Panc1 (cell line): Measurements from ENCODE around the gene RPL7L1. TPM values are rescaled to one million over a fixed set of nuclear protein-coding genes. Genes with fewer than 3 reads are reported as not detected.
"Not testable (repeated sequence)": the region's sequence is repeated elsewhere in the genome, so short reads cannot be mapped to it uniquely, and the experiment has no call there.

ENCODE experiments used
- ATAC-seq: fragments of 200-7000 bp; cut with Tn5 transposase; 2 replicates; pipeline ENCODE4 v1.9.1; 2020; ENCODE audit warnings: mild to moderate bottlenecking, moderate library complexity
- BruUV-seq: library from RNA; stranded (reverse); fragments of 400-500 nt; replicated peaks from 2 replicates; lab custom pipeline; 2021; lab: Mats Ljungman, UMichigan
- CTCF ChIA-PET: fragments of 300-600 bp; sonication (Branson Sonifier 250); formaldehyde crosslinking; loops from one replicate; lab custom pipeline; 2022; ENCODE audit warnings: antibody characterized with exemption; lab: Charles Lee
- POLR2A ChIA-PET: fragments of 300-600 bp; sonication (Branson Sonifier 250); formaldehyde crosslinking; loops from one replicate; lab custom pipeline; 2022; ENCODE audit warnings: antibody characterized with exemption; lab: Charles Lee
- DNase-seq: peaks from one replicate; pipeline ENCODE4 v3.0.0-alpha.2; 2010; ENCODE audit warnings: low read depth, low spot score
- H3K27ac ChIP-seq: 2 replicates; pipeline ENCODE4 v1.5.1; 2011; ENCODE audit warnings: mild to moderate bottlenecking, low read length, inconsistent platforms
- H3K27me3 ChIP-seq: fragments of 200-500 bp; sonication (Bioruptor generic); 2 replicates; pipeline ENCODE4 v1.6.0; 2014; ENCODE audit warnings: low read length, inconsistent platforms; ENCODE audit not compliant: control insufficient read depth, insufficient read depth
- H3K36me3 ChIP-seq: fragments of 200-500 bp; sonication (Bioruptor generic); 2 replicates; pipeline ENCODE4 v1.5.1; 2014; ENCODE audit warnings: inconsistent platforms, mild to moderate bottlenecking, low read length, moderate library complexity; ENCODE audit not compliant: control insufficient read depth, insufficient read depth
- H3K4me1 ChIP-seq: 2 replicates; pipeline ENCODE4 v1.5.1; 2011; ENCODE audit warnings: inconsistent platforms, mild to moderate bottlenecking, low read length, moderate library complexity; ENCODE audit not compliant: control insufficient read depth, insufficient read depth
- H3K4me3 ChIP-seq, 2 experiments: 2 replicates each; pipeline ENCODE4 v1.5.1; 2011 to 2012; ENCODE audit warnings: low read depth in 2 of 2, low read length in 2 of 2, mild to moderate bottlenecking in 2 of 2, inconsistent platforms in 1 of 2, moderate library complexity in 1 of 2
- H3K9me3 ChIP-seq: fragments of 200-500 bp; sonication (Bioruptor generic); 2 replicates; pipeline ENCODE4 v1.5.1; 2014; ENCODE audit warnings: low read depth, mild to moderate bottlenecking, inconsistent platforms, low read length, moderate library complexity; ENCODE audit not compliant: control insufficient read depth, insufficient read depth
- CTCF ChIP-seq: fragments of 450-650 bp; IDR thresholded peaks from 2 replicates; pipeline ENCODE4 v1.5.1; 2017; ENCODE audit warnings: mild to moderate bottlenecking
- POLR2AphosphoS5 ChIP-seq: IDR thresholded peaks from 2 replicates; pipeline ENCODE4 v1.6.1; 2012; ENCODE audit warnings: mild to moderate bottlenecking, low read depth, low read length, moderate library complexity
- SIN3A ChIP-seq: IDR thresholded peaks from 2 replicates; pipeline ENCODE4 v1.6.1; 2012; ENCODE audit warnings: low read depth, mild to moderate bottlenecking, low read length, moderate library complexity, borderline replicate concordance; ENCODE audit not compliant: insufficient read depth
- TCF7L2 ChIP-seq: IDR thresholded peaks from 2 replicates; pipeline ENCODE4 v1.6.1; 2011; ENCODE audit warnings: mild to moderate bottlenecking, low read depth, low read length, inconsistent platforms
- in situ Hi-C: cut with HindIII; loops from 2 replicates; pipeline ENCODE4 v1.10.0; 2016; ENCODE audit warnings: low sequenced_read_pairs, low pct_unique_long_range_greater_than_20kb
- intact Hi-C: fragments of 100-400 bp; cut with micrococcal nuclease; formaldehyde crosslinking; loops from one replicate; pipeline ENCODE4 v1.10.0; 2022; ENCODE audit not compliant: unreplicated experiment
- total RNA-seq: library from RNA; stranded (reverse); gene quantifications from one replicate; pipeline ENCODE4 v1.2.1, GENCODE V29; 2021; ENCODE audit not compliant: unreplicated experiment
- TF ChIP-seq, protein P1 (sequence below), 2 experiments: IDR thresholded peaks; 2 replicates each; pipeline ENCODE4 v1.6.1; 2011 to 2012; ENCODE audit warnings: low read depth in 2 of 2, control low read depth in 1 of 2, low read length in 1 of 2, mild to moderate bottlenecking in 1 of 2, moderate library complexity in 1 of 2; ENCODE audit not compliant: insufficient read depth in 1 of 2

The RPL7L1 gene
- total RNA-seq, 1 experiment from 2014 or later = 109 TPM

DNA sequence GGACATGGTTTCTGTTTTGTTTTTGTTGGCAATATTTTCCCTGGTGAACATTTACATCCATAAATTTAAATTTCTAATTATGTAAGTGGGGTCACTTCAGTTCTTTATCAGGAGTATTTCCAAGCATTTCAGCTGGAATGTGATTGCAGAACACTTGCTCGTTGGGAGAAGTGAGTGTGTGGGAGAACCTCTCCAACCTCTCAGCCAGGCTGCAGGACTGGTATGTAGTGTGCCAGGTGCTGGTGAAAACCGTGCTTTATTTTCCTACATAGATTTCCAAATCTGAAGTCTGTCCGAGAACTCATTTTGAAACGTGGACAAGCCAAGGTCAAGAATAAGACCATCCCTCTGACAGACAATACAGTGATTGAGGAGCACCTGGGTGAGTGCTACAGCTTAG is 6.3 kb downstream of the RPL7L1 start:
- CTCF ChIA-PET = no interaction called here
- POLR2A ChIA-PET = interaction anchor here (0.6 kb wide), 1 partner anchor 594 kb away, joined by 8 read pairs; no protein-coding TSS in a partner anchor
- no peak for TF ChIP-seq CTCF
- no peak for TF ChIP-seq TCF7L2
- TF ChIP-seq POLR2AphosphoS5 = no peak
- TF ChIP-seq, protein P1, sequence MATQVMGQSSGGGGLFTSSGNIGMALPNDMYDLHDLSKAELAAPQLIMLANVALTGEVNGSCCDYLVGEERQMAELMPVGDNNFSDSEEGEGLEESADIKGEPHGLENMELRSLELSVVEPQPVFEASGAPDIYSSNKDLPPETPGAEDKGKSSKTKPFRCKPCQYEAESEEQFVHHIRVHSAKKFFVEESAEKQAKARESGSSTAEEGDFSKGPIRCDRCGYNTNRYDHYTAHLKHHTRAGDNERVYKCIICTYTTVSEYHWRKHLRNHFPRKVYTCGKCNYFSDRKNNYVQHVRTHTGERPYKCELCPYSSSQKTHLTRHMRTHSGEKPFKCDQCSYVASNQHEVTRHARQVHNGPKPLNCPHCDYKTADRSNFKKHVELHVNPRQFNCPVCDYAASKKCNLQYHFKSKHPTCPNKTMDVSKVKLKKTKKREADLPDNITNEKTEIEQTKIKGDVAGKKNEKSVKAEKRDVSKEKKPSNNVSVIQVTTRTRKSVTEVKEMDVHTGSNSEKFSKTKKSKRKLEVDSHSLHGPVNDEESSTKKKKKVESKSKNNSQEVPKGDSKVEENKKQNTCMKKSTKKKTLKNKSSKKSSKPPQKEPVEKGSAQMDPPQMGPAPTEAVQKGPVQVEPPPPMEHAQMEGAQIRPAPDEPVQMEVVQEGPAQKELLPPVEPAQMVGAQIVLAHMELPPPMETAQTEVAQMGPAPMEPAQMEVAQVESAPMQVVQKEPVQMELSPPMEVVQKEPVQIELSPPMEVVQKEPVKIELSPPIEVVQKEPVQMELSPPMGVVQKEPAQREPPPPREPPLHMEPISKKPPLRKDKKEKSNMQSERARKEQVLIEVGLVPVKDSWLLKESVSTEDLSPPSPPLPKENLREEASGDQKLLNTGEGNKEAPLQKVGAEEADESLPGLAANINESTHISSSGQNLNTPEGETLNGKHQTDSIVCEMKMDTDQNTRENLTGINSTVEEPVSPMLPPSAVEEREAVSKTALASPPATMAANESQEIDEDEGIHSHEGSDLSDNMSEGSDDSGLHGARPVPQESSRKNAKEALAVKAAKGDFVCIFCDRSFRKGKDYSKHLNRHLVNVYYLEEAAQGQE (IDR thresholded peaks at IDR 0.05; ENCODE audit: insufficient read depth in 1 of 2, low read depth in 2 of 2, low read length in 1 of 2) = no peak
- no peak for TF ChIP-seq SIN3A
- ATAC-seq (no peak), DNase-seq (no peak)
- H3K9me3 ChIP-seq = no peaks in the 10 kb centered on the region
- H3K4me3 ChIP-seq = no peak overlapping the region
- no peak overlapping the region for H3K27ac ChIP-seq
- H3K4me1 ChIP-seq = peaks cover 6% of the 10 kb centered on the region; the same call in 1 of the 2 replicates
- intact Hi-C loops (no loop called here), in situ Hi-C loops (no loop called here)
- peaks cover 26% of the 10 kb centered on the region for H3K36me3 ChIP-seq
- no peaks in the 10 kb centered on the region for H3K27me3 ChIP-seq
- BruUV-seq = no TSS peak

DNA sequence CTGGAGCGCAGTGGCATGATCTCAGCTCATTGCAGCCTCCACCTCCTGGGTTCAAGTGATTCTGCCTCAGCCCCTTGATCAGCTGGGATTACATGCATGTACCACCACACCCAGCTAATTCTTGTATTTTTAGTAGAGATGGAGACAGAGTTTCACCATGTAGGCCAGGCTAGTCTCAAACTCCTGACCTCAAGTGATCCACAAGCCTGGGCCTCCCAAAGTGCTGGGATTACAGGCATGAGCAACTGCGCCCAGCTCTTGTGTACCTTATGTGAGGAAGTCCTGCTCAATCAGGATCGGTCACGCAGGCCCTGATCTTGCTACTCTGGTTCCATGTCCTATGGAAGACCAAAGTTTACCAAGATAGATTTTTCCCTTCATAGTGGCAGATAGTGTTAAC is 8.8 kb downstream of the RPL7L1 start:
- H3K4me1 ChIP-seq, in situ Hi-C loops, H3K27me3 ChIP-seq, POLR2A ChIA-PET, CTCF ChIA-PET, H3K9me3 ChIP-seq, ATAC-seq, DNase-seq, H3K4me3 ChIP-seq, H3K27ac ChIP-seq, BruUV-seq, intact Hi-C loops: not testable (repeated sequence)
- H3K36me3 ChIP-seq = peaks cover 23% of the 10 kb centered on the region

GRCh38 chr6:42889815-42890214 is 10.4 kb downstream of the RPL7L1 start:
- Histone ChIP-seq H3K36me3 (peaks cover 8% of the 10 kb centered on the region), H3K4me1 (peaks cover 3% of the 10 kb centered on the region; the same call in 1 of the 2 replicates), H3K27me3 (no peaks in the 10 kb centered on the region), H3K27ac (peak overlapping the region; percentile 96), H3K4me3 (peak overlapping the region; percentile 85 to 92), H3K9me3 (no peaks in the 10 kb centered on the region)
- POLR2A ChIA-PET = no interaction called here
- intact Hi-C loops (no loop called here), in situ Hi-C loops (no loop called here)
- ATAC-seq = no peak
- CTCF ChIA-PET = no interaction called here
- DNase-seq = no peak
- no peak for TF ChIP-seq POLR2AphosphoS5
- TF ChIP-seq, protein P1 (IDR thresholded peaks at IDR 0.05; ENCODE audit: insufficient read depth in 1 of 2, low read depth in 2 of 2, low read length in 1 of 2) = no peak
- TF ChIP-seq TCF7L2 = no peak
- TF ChIP-seq CTCF = no peak
- TF ChIP-seq SIN3A = no peak
- BruUV-seq = no TSS peak
